ENCODE measurements around the gene ATG4C.

ATG4C gene

GRCh38 chr1:62869217-62869754 is 85.4 kb downstream of the ATG4C start:
- ChIA-PET CTCF (no interaction called here), POLR2A (no interaction called here)
- no peak for TF ChIP-seq CTCF (IDR thresholded peaks at IDR 0.05; ENCODE audit: insufficient read depth, low read length, missing control alignments)
- no peak overlapping the region for H3K4me3 ChIP-seq (ENCODE audit: low read depth, low read length)
- no peak for DNase-seq (ENCODE audit: low read depth, low spot score)

DNA sequence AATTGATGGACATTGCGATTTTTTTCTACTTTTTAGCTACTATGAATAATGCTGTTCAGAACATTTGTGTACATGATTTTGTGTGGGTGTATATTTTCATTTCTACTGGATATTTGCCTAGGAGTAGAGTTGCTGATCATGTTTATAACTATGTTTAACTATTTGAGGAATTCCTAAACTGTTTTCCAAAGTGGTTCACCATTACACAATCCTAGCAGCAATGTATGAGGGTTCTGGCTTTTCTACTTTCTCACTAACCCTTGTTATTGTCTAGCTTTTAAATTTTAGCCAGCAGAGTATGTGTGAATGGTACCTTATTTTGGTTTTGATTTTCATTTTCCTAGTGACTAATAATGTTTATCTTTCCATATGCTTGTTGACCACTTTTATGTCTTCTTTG is 86.2 kb downstream of the ATG4C start:
- POLR2A ChIA-PET, result no interaction called here

GRCh38 chr1:62875676-62876075 is 91.7 kb downstream of the ATG4C start:
- no peak for TF ChIP-seq CTCF (IDR thresholded peaks at IDR 0.05; ENCODE audit: insufficient read depth, low read length, missing control alignments)
- DNase-seq (ENCODE audit: low read depth, low spot score), result no peak
- ChIA-PET CTCF (no interaction called here), POLR2A (no interaction called here)
- no peak overlapping the region for H3K4me3 ChIP-seq (ENCODE audit: low read depth, low read length)

More for the DNA sequence above, 86.2 kb downstream of the ATG4C start:
- TF ChIP-seq CTCF (IDR thresholded peaks at IDR 0.05; ENCODE audit: insufficient read depth, low read length, missing control alignments), result no peak
- CTCF ChIA-PET, result interaction anchor here (0.8 kb wide), 1 partner anchor 28 kb away, joined by 3 read pairs; no protein-coding TSS in a partner anchor
- H3K4me3 ChIP-seq (ENCODE audit: low read depth, low read length), result no peak overlapping the region
- no peak for DNase-seq (ENCODE audit: low read depth, low spot score)

DNA sequence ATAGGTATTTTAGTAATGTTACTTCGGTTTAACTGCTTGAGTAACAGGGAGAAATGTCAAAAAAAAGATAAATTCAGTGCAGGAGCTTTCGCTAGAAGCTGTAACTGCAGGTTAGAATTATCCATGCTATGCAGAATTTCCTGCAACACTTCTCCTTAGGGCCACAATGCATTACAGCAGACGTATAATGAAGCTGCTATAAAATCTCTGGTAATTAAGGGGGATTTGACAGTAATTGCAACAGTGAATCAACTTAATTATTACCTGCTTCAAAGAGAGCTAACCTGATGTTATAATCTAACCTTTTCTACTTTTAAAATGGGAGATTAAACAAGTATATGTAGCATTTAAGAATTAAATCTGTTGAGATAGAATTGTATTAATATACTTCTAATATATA is 92.6 kb downstream of the ATG4C start:
- DNase-seq (ENCODE audit: low read depth, low spot score), result no peak
- ChIA-PET CTCF (no interaction called here), POLR2A (no interaction called here)
- TF ChIP-seq CTCF (IDR thresholded peaks at IDR 0.05; ENCODE audit: insufficient read depth, low read length, missing control alignments), result no peak
- H3K4me3 ChIP-seq (ENCODE audit: low read depth, low read length), result no peak overlapping the region

DNA sequence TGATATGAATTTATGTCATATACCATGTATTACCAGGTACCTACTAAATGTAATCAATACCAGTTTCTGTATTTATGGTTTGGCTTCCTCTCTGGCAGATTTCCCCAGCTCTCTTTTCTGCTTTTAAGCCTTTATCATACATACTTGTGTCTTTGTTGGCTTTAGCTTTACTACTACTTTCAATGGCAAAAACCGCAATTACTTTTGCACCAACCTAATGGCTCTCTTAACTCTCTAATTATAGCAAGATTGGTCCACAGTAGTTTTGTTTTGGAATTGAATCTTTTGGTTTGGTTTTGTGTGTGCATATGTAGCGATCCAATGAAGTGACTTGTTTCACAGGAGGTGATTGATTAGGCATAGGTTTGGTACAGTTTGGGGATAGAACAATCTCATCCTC is 93.6 kb downstream of the ATG4C start:
- POLR2A ChIA-PET, result no interaction called here
- no peak for TF ChIP-seq CTCF (IDR thresholded peaks at IDR 0.05; ENCODE audit: insufficient read depth, low read length, missing control alignments)
- no peak overlapping the region for H3K4me3 ChIP-seq (ENCODE audit: low read depth, low read length)
- DNase-seq (ENCODE audit: low read depth, low spot score), result no peak
- CTCF ChIA-PET, result no interaction called here

DNA sequence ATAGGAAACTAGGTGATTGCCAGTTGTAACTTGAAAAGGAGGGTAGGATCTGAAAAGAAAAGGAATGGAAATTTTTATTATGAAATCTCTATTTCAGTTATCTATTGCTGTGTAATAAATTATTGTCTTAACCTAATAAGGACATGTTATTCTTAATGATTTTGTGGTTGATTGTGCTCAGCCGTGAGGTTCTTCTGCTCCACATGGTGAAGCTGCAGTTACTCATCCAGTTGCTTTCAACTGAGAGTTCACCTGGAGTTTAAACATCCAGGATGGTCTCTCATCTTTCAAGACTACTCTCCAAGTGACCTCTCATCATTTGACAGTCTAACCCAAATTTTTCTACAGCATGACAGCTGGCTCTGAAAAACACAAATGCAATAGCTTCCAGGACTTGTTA is 96.0 kb downstream of the ATG4C start:
- ChIA-PET POLR2A (no interaction called here), CTCF (no interaction called here)
- no peak for DNase-seq (ENCODE audit: low read depth, low spot score)
- no peak for TF ChIP-seq CTCF (IDR thresholded peaks at IDR 0.05; ENCODE audit: insufficient read depth, low read length, missing control alignments)
- no peak overlapping the region for H3K4me3 ChIP-seq (ENCODE audit: low read depth, low read length)
